Central memory CD8-positive, alpha-beta T cell (primary cell): ENCODE data around the gene FAM9B.
"Not testable (repeated sequence)": the region's sequence is repeated elsewhere in the genome, so short reads cannot be mapped to it uniquely, and the experiment has no call there.

ENCODE experiments used
- ATAC-seq: fragments of 150-1000 bp; cut with Tn5 transposase; replicated peaks from 2 replicates; pipeline ENCODE4 v1.10.0; 2022; ENCODE audit warnings: mild to moderate bottlenecking, moderate FRiP score, moderate number of reproducible peaks; ENCODE audit not compliant: poor library complexity, severe bottlenecking; ENCODE audit errors: extremely low read depth
- DNase-seq, 2 donors: peaks; one replicate each; pipeline ENCODE4 v3.0.0; 2021; ENCODE audit warnings: low spot score in 2 of 2
- H3K27ac Mint-ChIP-seq: one replicate; pipeline ENCODE4 v1.8.0; 2022; ENCODE audit warnings: low read depth, mild to moderate bottlenecking, moderate library complexity, mixed read lengths
- H3K27me3 Mint-ChIP-seq: one replicate; pipeline ENCODE4 v1.8.0; 2022; ENCODE audit warnings: mixed read lengths
- H3K36me3 Mint-ChIP-seq: one replicate; pipeline ENCODE4 v1.8.0; 2022; ENCODE audit warnings: mild to moderate bottlenecking, moderate library complexity, mixed read lengths; ENCODE audit not compliant: insufficient read depth
- H3K4me1 Mint-ChIP-seq: one replicate; pipeline ENCODE4 v1.8.0; 2022; ENCODE audit warnings: mixed read lengths
- H3K4me3 Mint-ChIP-seq: one replicate; pipeline ENCODE4 v1.8.0; 2022; ENCODE audit warnings: mild to moderate bottlenecking, moderate library complexity, mixed read lengths
- H3K9me3 Mint-ChIP-seq: one replicate; pipeline ENCODE4 v1.8.0; 2022; ENCODE audit warnings: mixed read lengths

Gene FAM9B

DNA sequence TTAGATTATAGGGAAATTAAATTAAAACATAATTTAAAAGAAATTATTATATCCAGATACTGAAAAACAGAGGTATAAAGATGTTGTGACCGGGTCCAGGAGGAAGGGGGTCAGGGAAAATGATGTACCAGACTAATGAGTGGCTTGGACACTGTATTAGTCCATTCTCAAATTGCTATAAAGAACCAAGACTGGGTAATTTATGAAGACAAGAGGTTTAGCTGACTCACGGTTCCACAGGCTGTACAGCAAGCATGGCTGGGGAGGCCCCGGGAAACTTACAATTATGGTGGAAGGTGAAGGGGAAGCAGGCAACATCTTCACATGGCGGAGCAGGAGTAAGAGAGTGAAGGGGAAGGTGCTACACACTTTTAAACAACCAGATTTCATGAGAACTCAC is 3.4 kb upstream of the FAM9B start:
- DNase-seq, result no peak
- ATAC-seq, result no peak
- H3K4me3 Mint-ChIP-seq, result no peak overlapping the region
- H3K27ac Mint-ChIP-seq, result no peak overlapping the region
- H3K27me3 Mint-ChIP-seq, result no peaks in the 10 kb centered on the region
- H3K9me3 Mint-ChIP-seq, result no peaks in the 10 kb centered on the region
- no peaks in the 10 kb centered on the region for H3K36me3 Mint-ChIP-seq
- no peaks in the 10 kb centered on the region for H3K4me1 Mint-ChIP-seq

DNA sequence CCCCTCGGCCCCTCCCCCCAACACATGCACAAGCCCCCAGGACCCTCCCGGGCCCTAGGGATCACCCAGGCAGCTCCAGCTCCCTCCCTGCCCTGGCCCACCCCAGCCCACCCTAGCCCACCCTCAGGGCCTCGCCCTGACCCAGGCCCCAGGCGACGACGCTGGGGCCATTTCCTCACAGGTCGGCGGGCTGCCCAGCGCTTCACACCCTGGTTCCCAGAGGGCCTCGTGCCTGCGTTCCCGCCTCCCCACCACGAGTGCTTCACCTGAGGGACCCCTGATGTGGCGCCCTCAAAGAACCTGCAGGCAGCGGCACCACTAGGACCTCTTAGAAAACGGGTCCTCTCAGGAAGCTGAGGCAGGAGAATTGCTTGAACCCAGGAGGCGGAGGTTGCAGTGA is 341 bp downstream of the FAM9B start:
- H3K9me3 Mint-ChIP-seq, result no peaks in the 10 kb centered on the region
- no peak overlapping the region for H3K4me3 Mint-ChIP-seq
- H3K27me3 Mint-ChIP-seq, result peaks cover 4% of the 10 kb centered on the region
- no peaks in the 10 kb centered on the region for H3K4me1 Mint-ChIP-seq
- no peak for DNase-seq
- H3K27ac Mint-ChIP-seq, result no peak overlapping the region
- no peaks in the 10 kb centered on the region for H3K36me3 Mint-ChIP-seq
- ATAC-seq, result no peak

DNA sequence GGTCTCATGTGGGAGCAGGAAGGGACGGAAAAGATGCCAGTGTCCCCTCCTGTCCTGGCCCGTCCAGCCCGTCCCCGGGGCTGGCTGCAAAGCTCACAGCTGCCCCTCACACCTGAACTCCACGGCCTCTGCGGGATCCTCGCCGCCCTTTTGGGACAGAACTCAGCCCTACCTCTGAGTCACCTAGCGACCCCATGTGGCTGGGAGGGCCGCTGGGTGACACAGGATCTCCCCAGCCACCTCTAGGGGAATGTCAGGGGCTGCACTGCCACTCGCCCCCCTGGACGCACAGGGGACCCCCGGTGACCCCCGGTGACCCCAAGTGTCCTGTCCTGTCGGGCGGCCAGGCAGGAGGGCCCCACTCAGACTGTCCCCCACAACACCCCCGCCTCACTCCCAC is 748 bp downstream of the FAM9B start:
- H3K27ac Mint-ChIP-seq, result no peak overlapping the region
- H3K27me3 Mint-ChIP-seq, result peaks cover 8% of the 10 kb centered on the region
- no peak for DNase-seq
- no peaks in the 10 kb centered on the region for H3K36me3 Mint-ChIP-seq
- no peak overlapping the region for H3K4me3 Mint-ChIP-seq
- no peak for ATAC-seq
- no peaks in the 10 kb centered on the region for H3K4me1 Mint-ChIP-seq
- H3K9me3 Mint-ChIP-seq, result no peaks in the 10 kb centered on the region

DNA sequence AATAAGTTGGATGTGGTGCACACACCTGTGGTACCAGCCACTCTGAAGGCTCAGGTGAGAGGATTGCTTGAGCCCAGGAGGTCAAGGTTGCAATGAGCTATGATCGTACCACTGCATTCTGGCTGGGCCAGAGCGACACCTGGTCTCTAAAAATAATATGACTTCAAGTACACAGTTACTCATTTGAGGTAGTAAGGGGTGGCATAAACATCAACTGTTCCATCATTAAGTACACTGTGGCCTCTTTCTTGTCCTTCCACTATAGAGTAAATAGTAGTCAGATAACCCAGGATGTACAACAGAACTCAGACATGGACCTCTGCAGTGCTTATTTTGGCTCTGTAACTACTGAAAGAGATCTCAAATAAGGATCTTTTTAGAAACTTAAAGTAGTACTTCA is 10.6 kb downstream of the FAM9B start:
- H3K36me3 Mint-ChIP-seq, result no peaks in the 10 kb centered on the region
- H3K4me1 Mint-ChIP-seq, result no peaks in the 10 kb centered on the region
- H3K27me3 Mint-ChIP-seq, result peaks cover 4% of the 10 kb centered on the region
- ATAC-seq, result no peak
- H3K9me3 Mint-ChIP-seq, result no peaks in the 10 kb centered on the region
- no peak overlapping the region for H3K4me3 Mint-ChIP-seq
- no peak overlapping the region for H3K27ac Mint-ChIP-seq
- DNase-seq, result no peak

DNA sequence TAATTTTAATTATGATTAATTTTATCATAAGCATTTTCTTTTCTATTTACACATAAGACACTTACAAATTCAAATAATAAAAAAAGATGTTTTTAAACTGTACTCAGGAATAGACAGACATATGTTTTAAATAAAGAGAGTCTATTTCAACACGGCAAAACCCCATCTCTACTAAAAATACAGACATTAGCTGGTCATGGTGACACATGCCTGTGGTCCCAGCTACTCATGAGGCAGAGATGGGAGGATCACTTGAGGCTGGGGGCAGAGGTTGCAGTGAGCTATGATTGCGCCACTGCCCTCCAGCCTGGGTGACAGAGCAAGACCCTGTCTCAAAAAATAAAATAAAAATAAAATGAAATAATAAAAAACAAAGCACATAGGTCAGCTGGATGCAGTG is 14.8 kb downstream of the FAM9B start:
- DNase-seq, result no peak
- Mint-ChIP-seq H3K9me3 (no peaks in the 10 kb centered on the region), H3K4me3 (no peak overlapping the region), H3K4me1 (no peaks in the 10 kb centered on the region), H3K27ac (no peak overlapping the region), H3K27me3 (no peaks in the 10 kb centered on the region), H3K36me3 (no peaks in the 10 kb centered on the region)
- no peak for ATAC-seq

DNA sequence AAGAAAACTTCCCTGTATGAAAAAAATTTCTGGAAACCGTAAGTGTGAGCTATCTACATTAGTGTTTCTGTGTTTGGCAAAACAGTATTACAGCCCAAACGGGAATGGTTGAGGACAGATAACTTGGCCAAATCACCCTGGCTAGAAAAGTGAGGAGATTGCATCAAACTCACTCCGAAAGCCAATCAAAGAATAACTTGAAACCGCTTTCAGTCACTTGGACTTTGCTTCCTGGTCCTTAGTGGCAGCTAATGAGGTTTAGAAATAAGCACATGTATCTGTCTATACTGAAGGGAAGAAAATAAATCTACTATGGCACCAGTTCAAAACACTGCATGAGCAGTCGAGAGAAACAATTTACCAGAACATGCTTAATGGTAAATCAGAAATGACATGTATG is 15.6 kb downstream of the FAM9B start:
- not testable (repeated sequence) for H3K27ac Mint-ChIP-seq, DNase-seq, H3K4me1 Mint-ChIP-seq

DNA sequence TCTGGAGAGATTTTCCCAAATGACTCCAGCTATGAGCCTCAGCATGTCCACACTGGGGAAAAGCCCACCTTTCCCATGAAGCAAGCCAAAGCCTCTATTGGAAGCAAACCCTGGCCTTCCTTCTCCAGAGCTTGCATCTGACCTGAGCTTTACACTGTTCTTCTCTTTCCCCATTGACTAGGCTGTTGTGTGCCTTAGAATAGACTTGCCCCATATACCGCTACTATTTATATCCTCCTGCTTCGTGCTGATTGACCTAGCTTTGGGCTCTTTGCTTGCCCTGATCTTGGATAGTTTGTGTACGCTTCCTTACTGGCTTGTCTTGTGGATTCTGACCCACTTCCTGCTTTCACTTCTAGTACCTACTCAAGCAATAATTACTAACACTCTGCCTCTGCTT is 30.9 kb downstream of the FAM9B start:
- Mint-ChIP-seq H3K4me3 (no peak overlapping the region), H3K27me3 (no peaks in the 10 kb centered on the region), H3K27ac (no peak overlapping the region), H3K36me3 (no peaks in the 10 kb centered on the region), H3K9me3 (no peaks in the 10 kb centered on the region), H3K4me1 (peaks cover 5% of the 10 kb centered on the region)
- ATAC-seq (no peak), DNase-seq (no peak)

More for the DNA sequence above, 15.6 kb downstream of the FAM9B start:
- not testable (repeated sequence) for ATAC-seq, H3K9me3 Mint-ChIP-seq, H3K27me3 Mint-ChIP-seq, H3K4me3 Mint-ChIP-seq, H3K36me3 Mint-ChIP-seq

DNA sequence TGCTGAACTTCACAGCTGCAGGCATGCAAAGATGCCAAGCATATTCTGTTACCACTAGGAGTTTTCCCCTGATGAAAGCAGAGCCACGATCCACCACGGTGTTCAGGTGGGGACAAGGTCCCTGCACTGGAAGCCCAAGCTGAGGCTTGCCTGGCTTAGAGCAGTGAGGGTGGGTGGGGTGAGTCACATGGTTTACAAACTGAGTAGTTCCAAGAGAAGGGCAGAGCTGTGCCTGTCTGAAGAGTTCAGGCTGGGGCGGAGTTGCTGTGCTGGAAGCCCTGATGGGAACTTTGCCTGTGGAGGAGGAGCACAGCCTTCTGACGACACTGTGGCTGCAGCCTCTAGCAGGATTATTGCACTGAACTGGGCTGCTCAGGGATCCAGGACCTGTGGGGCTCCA is 45.5 kb downstream of the FAM9B start:
- H3K27me3 Mint-ChIP-seq, result no peaks in the 10 kb centered on the region
- peaks cover 6% of the 10 kb centered on the region for H3K4me1 Mint-ChIP-seq
- ATAC-seq (no peak), DNase-seq (no peak)
- H3K4me3 Mint-ChIP-seq, result no peak overlapping the region
- no peaks in the 10 kb centered on the region for H3K9me3 Mint-ChIP-seq
- no peaks in the 10 kb centered on the region for H3K36me3 Mint-ChIP-seq
- no peak overlapping the region for H3K27ac Mint-ChIP-seq

DNA sequence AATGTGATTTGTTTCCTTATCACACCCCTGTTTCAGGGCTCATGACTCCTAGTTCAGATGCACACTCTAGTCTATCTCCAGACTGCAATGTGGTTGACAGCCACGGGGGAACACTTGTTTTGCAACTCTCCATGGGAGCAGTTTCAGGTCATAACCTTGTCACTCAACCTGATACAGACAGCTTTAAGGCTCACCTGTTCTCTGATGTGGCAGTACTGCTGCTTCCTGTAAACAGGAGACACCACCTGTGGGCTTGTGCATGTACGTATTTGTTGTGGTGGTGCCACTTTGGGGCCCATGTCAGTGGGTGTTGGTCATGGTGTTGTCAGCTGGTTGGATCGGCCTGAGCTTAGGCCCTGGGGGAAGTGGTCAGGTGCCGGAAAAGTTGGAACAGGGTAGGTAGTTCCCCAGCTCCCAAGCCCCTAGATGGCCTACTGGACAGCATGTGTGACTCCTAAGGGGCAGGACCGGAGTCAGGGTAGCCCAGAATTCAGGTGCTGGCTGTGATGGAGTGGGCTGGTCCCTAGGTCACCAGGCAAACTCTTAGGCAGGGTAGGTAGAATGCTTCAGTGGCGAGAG is 46.2 kb downstream of the FAM9B start:
- peak; percentile 93 for ATAC-seq
- peak overlapping the region; percentile 65 for H3K27ac Mint-ChIP-seq
- peak in 1 of 2 donors; percentile 21 for DNase-seq
- H3K9me3 Mint-ChIP-seq, result no peaks in the 10 kb centered on the region
- no peaks in the 10 kb centered on the region for H3K27me3 Mint-ChIP-seq
- peaks cover 6% of the 10 kb centered on the region for H3K4me1 Mint-ChIP-seq
- H3K36me3 Mint-ChIP-seq, result no peaks in the 10 kb centered on the region
- H3K4me3 Mint-ChIP-seq, result peak overlapping the region; percentile 11

DNA sequence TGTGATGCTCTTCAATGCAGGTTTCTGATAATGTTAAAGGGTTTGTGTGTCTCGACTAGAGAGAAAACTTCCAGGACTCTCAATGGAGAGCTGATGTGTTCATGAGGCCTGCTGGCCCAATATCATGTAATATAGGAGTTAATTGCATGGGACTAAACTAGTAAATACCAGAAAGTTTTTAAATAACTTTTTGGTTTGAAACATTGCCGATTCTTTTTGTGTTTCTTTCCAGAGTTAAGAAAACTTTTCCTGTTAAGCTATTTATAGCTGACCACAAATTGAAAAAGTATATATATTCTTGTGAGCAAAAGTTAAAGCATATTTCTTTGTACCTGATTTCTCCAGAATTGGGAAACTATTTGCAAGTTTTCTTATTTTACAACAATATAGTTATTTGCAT is 49.7 kb downstream of the FAM9B start:
- Mint-ChIP-seq H3K9me3 (no peaks in the 10 kb centered on the region), H3K4me3 (no peak overlapping the region), H3K36me3 (no peaks in the 10 kb centered on the region), H3K27ac (no peak overlapping the region), H3K4me1 (peaks cover 22% of the 10 kb centered on the region), H3K27me3 (no peaks in the 10 kb centered on the region)
- ATAC-seq (no peak), DNase-seq (no peak)

DNA sequence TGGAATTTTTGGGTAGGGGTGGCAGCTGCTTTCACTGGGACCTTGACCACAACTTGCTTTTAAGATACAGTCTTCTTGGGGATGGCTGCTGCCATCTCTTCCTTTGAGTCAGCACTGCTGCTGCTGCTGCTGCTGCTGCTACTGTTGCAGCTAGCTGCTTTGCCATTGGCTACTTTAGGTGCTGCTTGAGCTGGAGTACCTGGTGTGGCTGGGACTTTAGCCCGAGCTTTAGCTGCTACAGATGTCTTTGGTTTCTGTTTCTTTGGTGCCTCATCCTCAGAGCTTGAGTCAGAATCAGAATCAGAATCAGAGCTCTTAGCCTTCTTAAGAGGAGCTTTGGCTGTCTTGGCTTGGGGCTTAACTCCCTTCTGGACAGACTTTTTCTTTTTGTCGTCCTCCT is 52.2 kb downstream of the FAM9B start:
- H3K27ac Mint-ChIP-seq, result peak overlapping the region; percentile 43
- no peak for ATAC-seq
- H3K27me3 Mint-ChIP-seq, result no peaks in the 10 kb centered on the region
- peaks cover 16% of the 10 kb centered on the region for H3K4me1 Mint-ChIP-seq
- H3K36me3 Mint-ChIP-seq, result no peaks in the 10 kb centered on the region
- DNase-seq, result no peak
- peak overlapping the region; percentile 28 for H3K4me3 Mint-ChIP-seq
- no peaks in the 10 kb centered on the region for H3K9me3 Mint-ChIP-seq

DNA sequence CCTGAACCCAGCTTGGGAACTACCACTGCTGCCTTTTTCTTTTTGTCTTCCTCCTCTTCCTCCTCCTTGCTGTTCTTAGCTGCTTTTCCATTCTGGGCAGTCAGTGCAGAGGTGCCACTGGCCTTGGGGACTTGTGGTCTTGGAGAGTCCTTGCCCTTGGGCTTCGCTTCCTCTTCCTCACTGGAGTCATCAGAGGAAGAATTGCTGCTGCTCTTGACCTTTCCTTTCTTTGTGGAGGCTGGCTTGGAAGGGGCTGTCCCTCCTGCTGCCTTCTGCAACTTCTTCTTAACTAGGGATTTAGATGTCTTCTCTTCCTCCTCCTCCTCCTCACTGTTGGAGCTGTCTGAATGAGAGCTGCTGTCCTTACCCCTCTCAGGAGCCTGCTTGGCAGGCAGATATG is 53.2 kb downstream of the FAM9B start:
- Mint-ChIP-seq H3K9me3 (no peaks in the 10 kb centered on the region), H3K27me3 (no peaks in the 10 kb centered on the region), H3K27ac (peak overlapping the region; percentile 43), H3K4me1 (peaks cover 16% of the 10 kb centered on the region), H3K36me3 (no peaks in the 10 kb centered on the region), H3K4me3 (no peak overlapping the region)
- DNase-seq (no peak), ATAC-seq (no peak)
